22Rv1 (cell line): ENCODE data around the gene ERC1.

Experiments used
- ZFX ChIP-seq: fragments of 450-650 bp; IDR thresholded peaks from 2 replicates; pipeline ENCODE4 v1.6.1; 2017; ENCODE audit warnings: antibody characterized with exemption, borderline replicate concordance
- TF ChIP-seq, protein P1 (sequence below): fragments of 450-650 bp; IDR thresholded peaks from 2 replicates; pipeline ENCODE4 v1.5.1; 2017; ENCODE audit warnings: mild to moderate bottlenecking

GRCh38 chr12:1493781-1494565, 502.9 kb downstream of the ERC1 start:
- TF ChIP-seq, protein P1, sequence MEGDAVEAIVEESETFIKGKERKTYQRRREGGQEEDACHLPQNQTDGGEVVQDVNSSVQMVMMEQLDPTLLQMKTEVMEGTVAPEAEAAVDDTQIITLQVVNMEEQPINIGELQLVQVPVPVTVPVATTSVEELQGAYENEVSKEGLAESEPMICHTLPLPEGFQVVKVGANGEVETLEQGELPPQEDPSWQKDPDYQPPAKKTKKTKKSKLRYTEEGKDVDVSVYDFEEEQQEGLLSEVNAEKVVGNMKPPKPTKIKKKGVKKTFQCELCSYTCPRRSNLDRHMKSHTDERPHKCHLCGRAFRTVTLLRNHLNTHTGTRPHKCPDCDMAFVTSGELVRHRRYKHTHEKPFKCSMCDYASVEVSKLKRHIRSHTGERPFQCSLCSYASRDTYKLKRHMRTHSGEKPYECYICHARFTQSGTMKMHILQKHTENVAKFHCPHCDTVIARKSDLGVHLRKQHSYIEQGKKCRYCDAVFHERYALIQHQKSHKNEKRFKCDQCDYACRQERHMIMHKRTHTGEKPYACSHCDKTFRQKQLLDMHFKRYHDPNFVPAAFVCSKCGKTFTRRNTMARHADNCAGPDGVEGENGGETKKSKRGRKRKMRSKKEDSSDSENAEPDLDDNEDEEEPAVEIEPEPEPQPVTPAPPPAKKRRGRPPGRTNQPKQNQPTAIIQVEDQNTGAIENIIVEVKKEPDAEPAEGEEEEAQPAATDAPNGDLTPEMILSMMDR: no peak
- TF ChIP-seq ZFX: no peak
